Activated naive CD8-positive, alpha-beta T cell treated with anti-CD3 and anti-CD28 coated beads for 36 hours (primary cell): Measurements from ENCODE around the gene PRKCZ. TPM values are rescaled to one million over a fixed set of nuclear protein-coding genes. Genes with fewer than 3 reads are reported as not detected.

Experiments used
- DNase-seq: peaks from one replicate; pipeline ENCODE4 v3.0.0; 2021
- H3K27ac Mint-ChIP-seq: one replicate; pipeline ENCODE4 v1.8.0; 2022; ENCODE audit warnings: mild to moderate bottlenecking, moderate library complexity, mixed read lengths
- H3K27me3 Mint-ChIP-seq: one replicate; pipeline ENCODE4 v1.8.0; 2022; ENCODE audit warnings: mild to moderate bottlenecking, mixed read lengths
- H3K36me3 Mint-ChIP-seq: one replicate; pipeline ENCODE4 v1.8.0; 2021; ENCODE audit warnings: mild to moderate bottlenecking, mixed read lengths
- H3K4me1 Mint-ChIP-seq: one replicate; pipeline ENCODE4 v1.8.0; 2021; ENCODE audit warnings: mixed read lengths
- H3K4me3 Mint-ChIP-seq: one replicate; pipeline ENCODE4 v1.8.0; 2022; ENCODE audit warnings: mild to moderate bottlenecking, moderate library complexity, mixed read lengths
- H3K9me3 Mint-ChIP-seq: one replicate; pipeline ENCODE4 v1.8.0; 2022; ENCODE audit warnings: mixed read lengths
- total RNA-seq, 2 experiments: library from RNA; stranded (reverse); gene quantifications; one replicate each; pipeline ENCODE4 v1.2.3, GENCODE V29; 2021

The PRKCZ gene
- total RNA-seq, 2 experiments from 2014 or later: 11.1 to 13.0 TPM

- no peaks in the 10 kb centered on the region for H3K36me3 Mint-ChIP-seq
- no peaks in the 10 kb centered on the region for H3K4me1 Mint-ChIP-seq
- H3K27me3 Mint-ChIP-seq: no peaks in the 10 kb centered on the region
- H3K9me3 Mint-ChIP-seq: no peaks in the 10 kb centered on the region
- H3K4me3 Mint-ChIP-seq: no peak overlapping the region
- H3K27ac Mint-ChIP-seq: no peak overlapping the region
- no peak for DNase-seq
Observed at GRCh38 chr1:2182376-2182775, 132.2 kb downstream of the PRKCZ start.

- Mint-ChIP-seq H3K4me1 (no peaks in the 10 kb centered on the region), H3K27me3 (no peaks in the 10 kb centered on the region), H3K36me3 (no peaks in the 10 kb centered on the region), H3K9me3 (no peaks in the 10 kb centered on the region), H3K27ac (no peak overlapping the region), H3K4me3 (no peak overlapping the region)
- no peak for DNase-seq
Observed at GRCh38 chr1:2183937-2184334, 133.7 kb downstream of the PRKCZ start.

- no peak overlapping the region for H3K27ac Mint-ChIP-seq
- H3K4me3 Mint-ChIP-seq: no peak overlapping the region
- no peaks in the 10 kb centered on the region for H3K9me3 Mint-ChIP-seq
- peaks cover 2% of the 10 kb centered on the region for H3K36me3 Mint-ChIP-seq
- DNase-seq: no peak
- H3K4me1 Mint-ChIP-seq: peaks cover 3% of the 10 kb centered on the region
- no peaks in the 10 kb centered on the region for H3K27me3 Mint-ChIP-seq
Observed at GRCh38 chr1:2184531-2184930, 134.3 kb downstream of the PRKCZ start.

DNA sequence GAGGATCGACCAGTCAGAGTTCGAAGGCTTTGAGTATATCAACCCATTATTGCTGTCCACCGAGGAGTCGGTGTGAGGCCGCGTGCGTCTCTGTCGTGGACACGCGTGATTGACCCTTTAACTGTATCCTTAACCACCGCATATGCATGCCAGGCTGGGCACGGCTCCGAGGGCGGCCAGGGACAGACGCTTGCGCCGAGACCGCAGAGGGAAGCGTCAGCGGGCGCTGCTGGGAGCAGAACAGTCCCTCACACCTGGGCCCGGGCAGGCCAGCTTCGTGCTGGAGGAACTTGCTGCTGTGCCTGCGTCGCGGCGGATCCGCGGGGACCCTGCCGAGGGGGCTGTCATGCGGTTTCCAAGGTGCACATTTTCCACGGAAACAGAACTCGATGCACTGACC lies 134.7 kb downstream of the PRKCZ start:
- no peaks in the 10 kb centered on the region for H3K27me3 Mint-ChIP-seq
- no peak overlapping the region for H3K27ac Mint-ChIP-seq
- H3K36me3 Mint-ChIP-seq: peaks cover 2% of the 10 kb centered on the region
- H3K9me3 Mint-ChIP-seq: no peaks in the 10 kb centered on the region
- H3K4me1 Mint-ChIP-seq: peaks cover 3% of the 10 kb centered on the region
- H3K4me3 Mint-ChIP-seq: no peak overlapping the region
- no peak for DNase-seq

- peaks cover 2% of the 10 kb centered on the region for H3K36me3 Mint-ChIP-seq
- no peaks in the 10 kb centered on the region for H3K9me3 Mint-ChIP-seq
- H3K4me3 Mint-ChIP-seq: no peak overlapping the region
- DNase-seq: no peak
- peaks cover 9% of the 10 kb centered on the region for H3K4me1 Mint-ChIP-seq
- H3K27ac Mint-ChIP-seq: peak overlapping the region; percentile 19
- no peaks in the 10 kb centered on the region for H3K27me3 Mint-ChIP-seq
Observed at GRCh38 chr1:2185880-2186855, 136.0 kb downstream of the PRKCZ start.

DNA sequence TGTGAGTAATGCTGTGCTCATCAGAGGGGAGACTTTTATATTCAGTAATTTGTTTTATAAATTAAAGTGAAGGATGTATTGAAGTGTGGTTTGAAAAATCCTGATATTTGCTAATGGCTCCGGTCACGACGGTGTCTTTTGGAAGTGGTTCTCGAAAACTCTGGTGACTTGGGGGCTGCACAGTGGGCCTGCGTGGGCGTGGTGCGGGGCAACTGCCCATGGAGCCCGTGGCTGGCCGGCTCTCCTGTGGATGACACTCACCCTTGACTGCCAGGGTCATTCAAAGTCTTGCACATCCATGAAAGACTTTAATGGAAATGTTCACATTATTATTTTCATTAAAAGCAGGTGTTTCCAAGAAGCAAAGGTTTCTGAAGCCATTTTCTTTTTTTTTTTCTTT lies 136.7 kb downstream of the PRKCZ start:
- no peak for DNase-seq
- no peaks in the 10 kb centered on the region for H3K27me3 Mint-ChIP-seq
- H3K27ac Mint-ChIP-seq: no peak overlapping the region

DNA sequence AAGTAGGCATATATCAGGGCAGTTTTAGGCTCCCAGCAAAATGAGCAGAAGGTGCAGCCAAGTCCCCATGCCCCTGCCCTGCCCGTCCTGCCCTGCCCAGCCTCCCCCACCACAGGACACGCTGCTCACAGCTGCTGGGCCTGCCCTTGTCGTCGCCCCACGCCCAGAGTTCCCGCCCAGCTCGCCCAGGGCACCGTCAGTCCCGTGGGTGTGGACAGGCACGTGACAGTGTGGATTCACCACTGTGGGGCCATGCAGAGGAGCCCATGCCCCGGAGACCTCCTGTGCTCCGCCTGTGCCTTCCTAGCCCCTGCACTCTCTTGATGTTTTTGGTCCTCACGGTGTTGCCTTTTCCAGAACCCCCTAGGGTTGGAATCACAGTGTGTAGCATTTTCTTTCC lies 137.4 kb downstream of the PRKCZ start:
- DNase-seq: no peak
- Mint-ChIP-seq H3K4me3 (no peak overlapping the region), H3K4me1 (peaks cover 13% of the 10 kb centered on the region), H3K9me3 (no peaks in the 10 kb centered on the region), H3K27me3 (no peaks in the 10 kb centered on the region), H3K27ac (no peak overlapping the region), H3K36me3 (peaks cover 2% of the 10 kb centered on the region)

More for the DNA sequence above, 136.7 kb downstream of the PRKCZ start:
- Mint-ChIP-seq H3K4me1 (peaks cover 11% of the 10 kb centered on the region), H3K4me3 (no peak overlapping the region), H3K36me3 (peaks cover 2% of the 10 kb centered on the region), H3K9me3 (no peaks in the 10 kb centered on the region)

GRCh38 chr1:2188336-2188735 lies 138.1 kb downstream of the PRKCZ start:
- peaks cover 2% of the 10 kb centered on the region for H3K36me3 Mint-ChIP-seq
- no peak overlapping the region for H3K4me3 Mint-ChIP-seq
- H3K27ac Mint-ChIP-seq: no peak overlapping the region
- no peaks in the 10 kb centered on the region for H3K9me3 Mint-ChIP-seq
- DNase-seq: no peak
- H3K4me1 Mint-ChIP-seq: peaks cover 16% of the 10 kb centered on the region
- no peaks in the 10 kb centered on the region for H3K27me3 Mint-ChIP-seq

GRCh38 chr1:2189459-2190425 lies 139.5 kb downstream of the PRKCZ start:
- peak overlapping the region; percentile 74 for H3K4me3 Mint-ChIP-seq
- peak; percentile 92 for DNase-seq
- no peaks in the 10 kb centered on the region for H3K9me3 Mint-ChIP-seq
- H3K4me1 Mint-ChIP-seq: peaks cover 16% of the 10 kb centered on the region
- no peaks in the 10 kb centered on the region for H3K27me3 Mint-ChIP-seq
- peaks cover 2% of the 10 kb centered on the region for H3K36me3 Mint-ChIP-seq
- peak overlapping the region; percentile 85 for H3K27ac Mint-ChIP-seq

DNA sequence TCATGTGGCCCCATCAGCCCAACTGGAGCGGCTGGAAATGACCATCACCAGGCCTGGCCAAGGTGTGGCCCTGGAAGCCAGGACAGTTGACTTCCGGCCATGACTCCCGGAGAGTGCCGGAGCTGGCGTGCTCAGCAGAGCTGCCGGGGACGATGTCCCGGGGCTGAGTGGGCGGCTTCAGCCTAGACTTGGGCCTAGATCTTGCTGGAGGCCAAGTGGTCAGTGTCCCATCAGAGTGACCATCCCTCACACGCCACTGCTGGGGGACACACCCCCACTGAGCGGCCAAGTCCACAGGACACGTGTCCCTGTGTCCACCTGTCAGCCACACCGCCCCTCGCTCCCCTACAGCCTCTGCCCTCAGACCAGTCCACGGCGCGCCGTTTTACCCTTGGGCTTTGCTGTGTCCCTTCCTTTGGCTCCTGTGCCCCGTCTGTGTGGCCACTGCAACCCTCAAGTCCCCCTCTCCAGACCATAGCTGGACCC lies 140.3 kb downstream of the PRKCZ start:
- H3K4me3 Mint-ChIP-seq: peak overlapping the region; percentile 29
- no peaks in the 10 kb centered on the region for H3K27me3 Mint-ChIP-seq
- peaks cover 16% of the 10 kb centered on the region for H3K4me1 Mint-ChIP-seq
- H3K36me3 Mint-ChIP-seq: peaks cover 2% of the 10 kb centered on the region
- no peak overlapping the region for H3K27ac Mint-ChIP-seq
- DNase-seq: no peak
- no peaks in the 10 kb centered on the region for H3K9me3 Mint-ChIP-seq

GRCh38 chr1:2192031-2192995 lies 142.1 kb downstream of the PRKCZ start:
- Mint-ChIP-seq H3K27ac (peak overlapping the region; percentile 58), H3K9me3 (no peaks in the 10 kb centered on the region), H3K27me3 (no peaks in the 10 kb centered on the region), H3K4me3 (peak overlapping the region; percentile 16), H3K36me3 (peaks cover 2% of the 10 kb centered on the region), H3K4me1 (peaks cover 18% of the 10 kb centered on the region)
- no peak for DNase-seq

- Mint-ChIP-seq H3K36me3 (peaks cover 2% of the 10 kb centered on the region), H3K27ac (peak overlapping the region; percentile 79), H3K27me3 (no peaks in the 10 kb centered on the region), H3K9me3 (no peaks in the 10 kb centered on the region), H3K4me3 (peak overlapping the region; percentile 82), H3K4me1 (peaks cover 20% of the 10 kb centered on the region)
- no peak for DNase-seq
Observed at GRCh38 chr1:2193514-2194281, 143.5 kb downstream of the PRKCZ start.

- no peaks in the 10 kb centered on the region for H3K27me3 Mint-ChIP-seq
- H3K9me3 Mint-ChIP-seq: no peaks in the 10 kb centered on the region
- H3K4me1 Mint-ChIP-seq: peaks cover 23% of the 10 kb centered on the region
- DNase-seq: peak; percentile 75
- H3K4me3 Mint-ChIP-seq: peak within 1 kb of the TSS; percentile 82
- peak within 1 kb of the TSS; percentile 89 for H3K27ac Mint-ChIP-seq
- no peaks in the 10 kb centered on the region for H3K36me3 Mint-ChIP-seq
Observed at GRCh38 chr1:2194319-2194897, 144.2 kb downstream of the PRKCZ start, which contains the start of gene FAAP20. FAAP20 (minus strand) TSS chr1:2194772; CDS start chr1:2194749, 23 bp downstream.
